ENCODE results near the gene MYBPC2.

Gene MYBPC2

GRCh38 chr19:50449236-50449899 is 16.7 kb downstream of the MYBPC2 start:
- Histone ChIP-seq H3K4me2 (ENCODE audit: low read length) (no peak overlapping the region), H2AFZ (ENCODE audit: low read length) (no peak overlapping the region), H3K27me3 (ENCODE audit: insufficient read depth, low read length) (no peaks in the 10 kb centered on the region), H3K9me3 (ENCODE audit: low read length) (no peaks in the 10 kb centered on the region), H3K4me3 (ENCODE audit: low read depth, low read length, poor library complexity, severe bottlenecking) (no peak overlapping the region), H3K4me1 (ENCODE audit: insufficient read depth, low read length, severe bottlenecking) (no peaks in the 10 kb centered on the region), H3K79me2 (ENCODE audit: insufficient read depth, low read length) (no peaks in the 10 kb centered on the region), H3K27ac (ENCODE audit: low read depth, low read length, poor library complexity, severe bottlenecking) (no peak overlapping the region), H3K9me2 (ENCODE audit: low read depth, low read length) (no peaks in the 10 kb centered on the region), H4K20me1 (ENCODE audit: insufficient read depth, low read length) (no peaks in the 10 kb centered on the region), H3K36me3 (ENCODE audit: insufficient read depth, low read length) (no peaks in the 10 kb centered on the region), H3F3A (ENCODE audit: insufficient read depth, low read length) (no peaks in the 10 kb centered on the region), H3K9ac (ENCODE audit: low read length) (no peak overlapping the region)
- no peak for TF ChIP-seq CTCF (IDR thresholded peaks at IDR 0.05; ENCODE audit: low read length)
- no peak for TF ChIP-seq EZH2 (IDR thresholded peaks at IDR 0.05; ENCODE audit: borderline replicate concordance, low read length)

- H3K36me3 ChIP-seq (ENCODE audit: insufficient read depth, low read length), result no peaks in the 10 kb centered on the region
- H3K9ac ChIP-seq (ENCODE audit: low read length), result no peak overlapping the region
- H3K79me2 ChIP-seq (ENCODE audit: insufficient read depth, low read length), result no peaks in the 10 kb centered on the region
- no peaks in the 10 kb centered on the region for H4K20me1 ChIP-seq (ENCODE audit: insufficient read depth, low read length)
- H3K9me2 ChIP-seq (ENCODE audit: low read depth, low read length), result no peaks in the 10 kb centered on the region
- H3K9me3 ChIP-seq (ENCODE audit: low read length), result no peaks in the 10 kb centered on the region
- no peaks in the 10 kb centered on the region for H3K27me3 ChIP-seq (ENCODE audit: insufficient read depth, low read length)
- H3K4me2 ChIP-seq (ENCODE audit: low read length), result no peak overlapping the region
- no peak for TF ChIP-seq EZH2 (IDR thresholded peaks at IDR 0.05; ENCODE audit: borderline replicate concordance, low read length)
- TF ChIP-seq CTCF (IDR thresholded peaks at IDR 0.05; ENCODE audit: low read length), result no peak
- no peak overlapping the region for H2AFZ ChIP-seq (ENCODE audit: low read length)
- no peaks in the 10 kb centered on the region for H3F3A ChIP-seq (ENCODE audit: insufficient read depth, low read length)
- no peaks in the 10 kb centered on the region for H3K4me1 ChIP-seq (ENCODE audit: insufficient read depth, low read length, severe bottlenecking)
- H3K27ac ChIP-seq (ENCODE audit: low read depth, low read length, poor library complexity, severe bottlenecking), result no peak overlapping the region
- no peak overlapping the region for H3K4me3 ChIP-seq (ENCODE audit: low read depth, low read length, poor library complexity, severe bottlenecking)
These were observed 17.9 kb downstream of the MYBPC2 start for GRCh38 chr19:50450369-50451222.

- no peak overlapping the region for H3K4me2 ChIP-seq (ENCODE audit: low read length)
- no peak overlapping the region for H2AFZ ChIP-seq (ENCODE audit: low read length)
- H3K9me3 ChIP-seq (ENCODE audit: low read length), result no peaks in the 10 kb centered on the region
- H3K79me2 ChIP-seq (ENCODE audit: insufficient read depth, low read length), result no peaks in the 10 kb centered on the region
- TF ChIP-seq EZH2 (IDR thresholded peaks at IDR 0.05; ENCODE audit: borderline replicate concordance, low read length) (no peak), CTCF (IDR thresholded peaks at IDR 0.05; ENCODE audit: low read length) (no peak)
- no peaks in the 10 kb centered on the region for H3K27me3 ChIP-seq (ENCODE audit: insufficient read depth, low read length)
- H3F3A ChIP-seq (ENCODE audit: insufficient read depth, low read length), result no peaks in the 10 kb centered on the region
- H3K9me2 ChIP-seq (ENCODE audit: low read depth, low read length), result no peaks in the 10 kb centered on the region
- H4K20me1 ChIP-seq (ENCODE audit: insufficient read depth, low read length), result no peaks in the 10 kb centered on the region
- H3K36me3 ChIP-seq (ENCODE audit: insufficient read depth, low read length), result no peaks in the 10 kb centered on the region
- H3K27ac ChIP-seq (ENCODE audit: low read depth, low read length, poor library complexity, severe bottlenecking), result no peak overlapping the region
- H3K9ac ChIP-seq (ENCODE audit: low read length), result no peak overlapping the region
- H3K4me3 ChIP-seq (ENCODE audit: low read depth, low read length, poor library complexity, severe bottlenecking), result no peak overlapping the region
- no peaks in the 10 kb centered on the region for H3K4me1 ChIP-seq (ENCODE audit: insufficient read depth, low read length, severe bottlenecking)
These were observed 18.5 kb downstream of the MYBPC2 start for GRCh38 chr19:50451223-50451534.

Data from OCI-LY1 (cell line).